ENCODE results near the gene STOX2. TPM values are rescaled to one million over a fixed set of nuclear protein-coding genes. Genes with fewer than 3 reads are reported as not detected.

The STOX2 gene
- total and polyA plus RNA-seq, 7 experiments from 2014 or later, result not detected

DNA sequence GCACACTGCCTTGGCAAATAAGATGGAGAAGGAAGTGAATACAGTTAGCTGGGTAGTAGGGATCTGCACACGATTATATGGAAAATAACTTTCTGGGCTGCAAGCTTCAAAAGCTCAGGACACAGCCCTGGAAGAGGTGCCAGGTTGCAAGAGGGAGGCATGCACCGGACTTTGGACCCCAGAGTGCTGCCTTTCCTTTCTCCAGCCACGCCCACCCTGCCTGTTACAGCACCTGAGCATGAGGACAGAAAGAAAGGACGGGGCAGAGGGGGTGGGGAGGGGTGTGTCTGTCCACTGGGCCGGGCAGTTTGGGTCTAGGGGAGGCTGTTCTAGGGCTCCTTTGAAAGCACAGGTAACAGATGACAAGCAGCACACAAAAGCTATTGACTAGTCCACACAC is 159.8 kb downstream of the STOX2 start:
- no peak for DNase-seq
- ChIA-PET POLR2A (no interaction called here), CTCF (no interaction called here)
- Histone ChIP-seq H3K4me3 (ENCODE audit: low read length) (no peak overlapping the region), H3K27me3 (ENCODE audit: control insufficient read depth in 2 of 2, insufficient read depth in 2 of 2, low read length in 2 of 2) (no peaks in the 10 kb centered on the region), H3K36me3 (ENCODE audit: control insufficient read depth in 2 of 3, insufficient read depth in 3 of 3, low read length in 3 of 3) (no peaks in the 10 kb centered on the region), H3K4me1 (ENCODE audit: control insufficient read depth in 2 of 2, insufficient read depth in 2 of 2, low read length in 2 of 2) (no peaks in the 10 kb centered on the region), H3K27ac (ENCODE audit: low read depth, low read length) (no peak overlapping the region), H3K9me3 (ENCODE audit: control insufficient read depth in 2 of 3, low read length in 3 of 3) (no peaks in the 10 kb centered on the region)
- intact Hi-C loops (cut with micrococcal nuclease), result no loop called here
- H3K9me3 Mint-ChIP-seq, result peaks cover 0 to 3% (median 0%) of the 10 kb centered on the region in 11 donors
- no peaks in the 10 kb centered on the region for H3K4me1 Mint-ChIP-seq
- peaks cover 0 to 48% (median 13%) of the 10 kb centered on the region in 5 donors for H3K27me3 Mint-ChIP-seq
- no peak overlapping the region for H3K4me3 Mint-ChIP-seq
- H3K36me3 Mint-ChIP-seq, result no peaks in the 10 kb centered on the region
- no peak overlapping the region for H3K27ac Mint-ChIP-seq
- ATAC-seq, result no peak

DNA sequence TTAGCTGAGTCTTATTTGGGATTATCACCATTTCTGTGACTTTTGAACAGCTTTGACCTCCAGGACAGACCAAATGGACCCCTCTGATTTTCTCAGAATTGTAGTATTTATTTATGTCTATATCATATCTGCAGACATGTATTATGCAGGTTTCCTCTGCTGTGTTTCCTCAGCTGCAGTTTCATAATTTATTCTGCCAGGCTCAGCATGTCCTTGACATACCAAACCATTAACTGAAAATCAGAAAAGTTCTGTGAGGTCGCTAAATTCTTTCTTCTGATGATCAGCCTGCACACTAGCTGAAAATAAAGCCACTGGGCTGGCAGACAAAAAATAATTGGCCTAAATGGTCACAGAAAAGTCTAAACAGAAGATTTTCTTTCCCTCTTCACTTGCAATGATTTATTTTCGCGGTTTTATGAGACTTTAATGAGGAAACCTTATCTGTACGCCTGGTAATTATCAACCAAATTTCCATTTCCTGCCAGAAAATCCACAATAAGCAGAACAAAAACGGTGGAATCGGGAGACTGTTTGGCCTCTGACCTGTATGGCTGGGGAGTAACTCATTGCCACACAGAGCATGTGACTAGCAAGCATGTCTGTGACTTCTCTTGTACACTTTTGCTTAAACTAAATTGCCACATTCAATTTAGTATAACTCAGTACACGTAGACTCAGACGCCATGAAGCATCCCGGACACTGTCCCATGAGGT is 161.6 kb downstream of the STOX2 start:
- intact Hi-C loops (cut with micrococcal nuclease), result no loop called here
- DNase-seq (no peak), ATAC-seq (no peak)
- Mint-ChIP-seq H3K9me3 (peaks cover 0 to 11% (median 2%) of the 10 kb centered on the region in 11 donors), H3K4me3 (no peak overlapping the region), H3K27me3 (peaks cover 0 to 52% (median 13%) of the 10 kb centered on the region in 5 donors), H3K27ac (no peak overlapping the region), H3K4me1 (no peaks in the 10 kb centered on the region), H3K36me3 (peaks cover 0 to under 1% (median 0%) of the 10 kb centered on the region in 5 donors)
- Histone ChIP-seq H3K36me3 (ENCODE audit: control insufficient read depth in 2 of 3, insufficient read depth in 3 of 3, low read length in 3 of 3) (no peaks in the 10 kb centered on the region), H3K4me1 (ENCODE audit: control insufficient read depth in 2 of 2, insufficient read depth in 2 of 2, low read length in 2 of 2) (no peaks in the 10 kb centered on the region), H3K4me3 (ENCODE audit: low read length) (no peak overlapping the region), H3K27me3 (ENCODE audit: control insufficient read depth in 2 of 2, insufficient read depth in 2 of 2, low read length in 2 of 2) (no peaks in the 10 kb centered on the region), H3K9me3 (ENCODE audit: control insufficient read depth in 2 of 3, low read length in 3 of 3) (peaks cover 0 to 1% (median 0%) of the 10 kb centered on the region in 3 experiments), H3K27ac (ENCODE audit: low read depth, low read length) (no peak overlapping the region)
- CTCF ChIA-PET, result no interaction called here
- POLR2A ChIA-PET, result no interaction called here

DNA sequence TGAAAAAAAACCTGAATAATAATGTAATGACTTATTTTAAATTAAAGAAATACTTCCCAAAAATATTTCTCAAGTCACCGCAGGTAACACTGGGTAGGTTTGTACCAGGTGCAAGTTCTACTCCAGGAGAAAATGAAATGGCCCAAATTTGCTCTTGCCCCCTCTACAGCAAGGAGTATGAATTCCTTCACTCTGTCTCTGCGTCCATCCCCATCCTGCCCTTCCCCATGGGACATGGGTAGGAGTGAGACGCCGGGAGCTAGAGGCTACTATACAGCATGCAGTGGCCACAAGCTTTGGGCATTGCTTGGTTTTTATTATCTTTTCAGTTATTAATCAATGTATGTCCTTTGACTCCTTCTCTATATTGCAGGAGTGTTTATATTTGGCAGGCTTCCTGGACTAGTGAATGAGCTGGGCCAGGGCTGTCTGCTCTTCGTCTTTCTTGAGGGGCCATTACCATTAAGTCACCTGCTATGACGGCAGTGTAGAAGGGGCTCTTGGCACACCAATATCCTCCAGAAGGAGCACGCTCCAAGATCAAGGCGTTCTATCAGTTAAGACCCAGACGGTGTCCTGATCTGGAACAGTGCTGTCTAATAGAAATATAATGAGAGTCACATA is 162.9 kb downstream of the STOX2 start:
- DNase-seq, result no peak
- Mint-ChIP-seq H3K27ac (no peak overlapping the region), H3K4me1 (no peaks in the 10 kb centered on the region), H3K9me3 (peaks cover 0 to 21% (median 5%) of the 10 kb centered on the region in 11 donors), H3K27me3 (peaks cover 0 to 52% (median 15%) of the 10 kb centered on the region in 5 donors), H3K36me3 (peaks cover 0 to 5% (median 0%) of the 10 kb centered on the region in 5 donors), H3K4me3 (no peak overlapping the region)
- intact Hi-C loops (cut with micrococcal nuclease), result no loop called here
- CTCF ChIA-PET, result no interaction called here
- H3K9me3 ChIP-seq (ENCODE audit: control insufficient read depth in 2 of 3, low read length in 3 of 3), result peaks cover 0 to 6% (median 3%) of the 10 kb centered on the region in 3 experiments
- H3K4me3 ChIP-seq (ENCODE audit: low read length), result no peak overlapping the region
- no peaks in the 10 kb centered on the region for H3K27me3 ChIP-seq (ENCODE audit: control insufficient read depth in 2 of 2, insufficient read depth in 2 of 2, low read length in 2 of 2)
- ATAC-seq, result no peak
- no peaks in the 10 kb centered on the region for H3K4me1 ChIP-seq (ENCODE audit: control insufficient read depth in 2 of 2, insufficient read depth in 2 of 2, low read length in 2 of 2)
- no peaks in the 10 kb centered on the region for H3K36me3 ChIP-seq (ENCODE audit: control insufficient read depth in 2 of 3, insufficient read depth in 3 of 3, low read length in 3 of 3)
- no peak overlapping the region for H3K27ac ChIP-seq (ENCODE audit: low read depth, low read length)
- POLR2A ChIA-PET, result no interaction called here

Other genes starting within 250 kb of the STOX2 start
- gene RWDD4, start 246.1 kb upstream of the STOX2 start, total RNA-seq, result 10 to 100 TPM in 4 of 5 experiments, 1 to 10 TPM in 1; 9.3 to 15.8 (median 11.6) TPM
- 10 to 100 TPM; 12.6 to 19.2 TPM for gene RWDD4, start 246.1 kb upstream of the STOX2 start, polyA plus RNA-seq
- gene TRAPPC11, start 246.0 kb upstream of the STOX2 start, total RNA-seq, result 10 to 100 TPM; 26.3 to 48.8 (median 35.6) TPM
- 10 to 100 TPM; 20.1 to 24.3 TPM for gene TRAPPC11, start 246.0 kb upstream of the STOX2 start, polyA plus RNA-seq

Measured in naive thymus-derived CD4-positive, alpha-beta T cell (primary cell).